Measurements from ENCODE around the gene MRPS11. TPM values are rescaled to one million over a fixed set of nuclear protein-coding genes. Genes with fewer than 3 reads are reported as not detected.
"Not testable (repeated sequence)": the region's sequence is repeated elsewhere in the genome, so short reads cannot be mapped to it uniquely, and the experiment has no call there.

MRPS11 gene
- total and polyA plus RNA-seq, 12 donors: 47.5 to 95.0 (median 64.7) TPM

DNA sequence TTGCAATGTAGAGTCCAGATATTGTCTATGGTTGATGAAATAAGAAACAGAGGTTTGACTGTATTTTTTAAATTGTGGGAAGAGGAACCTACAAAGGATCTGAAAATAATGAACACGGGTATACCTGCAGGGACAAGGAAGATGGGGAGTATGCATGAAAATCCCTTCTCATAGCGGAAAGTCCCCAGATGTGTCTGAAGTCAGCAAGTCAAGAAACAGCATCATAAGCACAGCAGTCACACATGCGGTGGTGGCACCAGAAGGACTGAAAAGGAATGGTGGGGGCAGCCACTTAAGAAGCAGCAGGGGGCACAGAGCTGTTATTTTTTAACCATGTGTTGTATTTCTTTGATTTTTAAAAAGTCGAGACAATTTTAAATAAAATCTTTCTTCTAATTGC is 4.7 kb downstream of the MRPS11 start:
- Histone ChIP-seq H3K4me3 (no peak overlapping the region), H3K36me3 (peaks cover 0 to 77% (median 23%) of the 10 kb centered on the region in 9 donors), H3K9me3 (no peaks in the 10 kb centered on the region), H3K27me3 (no peaks in the 10 kb centered on the region), H3K4me1 (peaks cover 0 to 37% (median 13%) of the 10 kb centered on the region in 9 donors), H3K27ac (no peak overlapping the region)
- TF ChIP-seq, protein P1, sequence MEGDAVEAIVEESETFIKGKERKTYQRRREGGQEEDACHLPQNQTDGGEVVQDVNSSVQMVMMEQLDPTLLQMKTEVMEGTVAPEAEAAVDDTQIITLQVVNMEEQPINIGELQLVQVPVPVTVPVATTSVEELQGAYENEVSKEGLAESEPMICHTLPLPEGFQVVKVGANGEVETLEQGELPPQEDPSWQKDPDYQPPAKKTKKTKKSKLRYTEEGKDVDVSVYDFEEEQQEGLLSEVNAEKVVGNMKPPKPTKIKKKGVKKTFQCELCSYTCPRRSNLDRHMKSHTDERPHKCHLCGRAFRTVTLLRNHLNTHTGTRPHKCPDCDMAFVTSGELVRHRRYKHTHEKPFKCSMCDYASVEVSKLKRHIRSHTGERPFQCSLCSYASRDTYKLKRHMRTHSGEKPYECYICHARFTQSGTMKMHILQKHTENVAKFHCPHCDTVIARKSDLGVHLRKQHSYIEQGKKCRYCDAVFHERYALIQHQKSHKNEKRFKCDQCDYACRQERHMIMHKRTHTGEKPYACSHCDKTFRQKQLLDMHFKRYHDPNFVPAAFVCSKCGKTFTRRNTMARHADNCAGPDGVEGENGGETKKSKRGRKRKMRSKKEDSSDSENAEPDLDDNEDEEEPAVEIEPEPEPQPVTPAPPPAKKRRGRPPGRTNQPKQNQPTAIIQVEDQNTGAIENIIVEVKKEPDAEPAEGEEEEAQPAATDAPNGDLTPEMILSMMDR (IDR thresholded peaks at IDR 0.05): no peak
- intact Hi-C loops (cut with DNase I): loop anchor here in 4 of 10 donors (5.0 to 10.0 kb wide), 2 partner anchors 360 to 363 kb away; no protein-coding TSS in a partner anchor
- no peak for ATAC-seq
- 87 to 93% methylated on average over 4 of the region's 4 CpGs for WGBS, 2 donors
- DNase-seq: no peak

DNA sequence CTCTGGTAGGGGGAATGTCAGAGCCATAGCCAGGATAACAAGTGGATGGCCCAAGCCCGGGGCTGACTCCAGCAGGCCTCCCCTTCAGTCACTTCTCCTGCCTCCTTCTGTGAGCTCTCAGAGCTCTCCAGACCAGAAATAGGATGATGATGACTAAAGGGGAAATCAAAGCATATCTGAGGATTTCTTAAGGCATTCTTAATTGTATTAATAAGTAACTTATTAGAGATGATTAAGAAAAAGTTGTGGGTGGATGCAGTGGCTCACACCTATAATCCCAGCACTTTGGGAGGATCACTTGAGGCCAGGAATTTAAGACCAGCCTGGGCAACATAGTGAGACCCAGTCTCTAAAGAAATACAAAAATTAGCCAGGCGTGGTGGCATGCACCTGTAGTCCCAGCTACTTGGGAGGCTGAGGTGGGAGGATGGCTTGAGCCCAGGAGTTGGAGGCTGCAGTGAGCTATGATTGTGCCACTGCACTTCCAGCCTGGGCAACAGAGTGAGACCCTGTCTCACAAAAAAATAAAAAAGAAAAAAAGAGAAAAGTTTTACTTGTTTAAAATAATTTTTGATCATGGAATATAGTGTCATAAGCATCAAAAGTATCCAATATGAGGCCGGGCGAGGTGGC is 6.3 kb downstream of the MRPS11 start:
- not testable (repeated sequence) for H3K27ac ChIP-seq, DNase-seq, H3K4me3 ChIP-seq, H3K27me3 ChIP-seq, ATAC-seq, H3K9me3 ChIP-seq
- WGBS, 2 donors: 97 to 98% methylated on average over 4 of the region's 4 CpGs
- H3K36me3 ChIP-seq: peaks cover 0 to 93% (median 27%) of the 10 kb centered on the region in 9 donors
- intact Hi-C loops (cut with DNase I): loop anchor here in 4 of 10 donors (5.0 to 10.0 kb wide), 2 partner anchors 359 to 361 kb away; no protein-coding TSS in a partner anchor
- peaks cover 0 to 28% (median 5%) of the 10 kb centered on the region in 9 donors for H3K4me1 ChIP-seq

DNA sequence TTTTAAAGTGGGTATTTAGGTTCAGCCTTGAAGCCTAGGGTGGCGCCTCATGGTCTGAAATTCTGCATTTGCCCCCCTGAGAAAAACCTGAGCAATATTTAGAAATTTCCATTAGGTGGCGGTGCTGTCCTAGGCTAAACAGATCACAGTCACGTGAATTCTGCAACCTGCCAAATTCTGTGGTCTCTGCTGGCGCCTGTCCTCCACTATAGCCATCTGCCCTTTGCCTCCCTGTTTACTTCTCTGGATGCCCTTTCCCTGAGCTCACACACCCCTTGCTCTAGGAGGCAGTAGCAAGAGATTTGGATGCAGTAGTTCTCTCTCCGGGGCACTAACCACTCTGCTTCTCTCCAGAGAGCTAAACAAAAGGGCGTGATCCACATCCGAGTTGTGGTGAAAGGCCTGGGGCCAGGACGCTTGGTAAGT is 9.1 kb downstream of the MRPS11 start:
- 50 to 57% methylated on average over 8 of the region's 8 CpGs for WGBS, 2 donors
- no peaks in the 10 kb centered on the region for H3K9me3 ChIP-seq
- peaks cover 0 to 19% (median 0%) of the 10 kb centered on the region in 9 donors for H3K4me1 ChIP-seq
- no peak overlapping the region for H3K4me3 ChIP-seq
- H3K27me3 ChIP-seq: no peaks in the 10 kb centered on the region
- intact Hi-C loops (cut with DNase I): loop anchor here (1.0 to 10.0 kb wide), 5 partner anchors 136 to 358 kb away; no protein-coding TSS in a partner anchor
- H3K36me3 ChIP-seq: peaks cover 0 to 89% (median 27%) of the 10 kb centered on the region in 9 donors
- ATAC-seq (peak; percentile 62 to 87 (median 80)), DNase-seq (peak in 1 of 2 donors; percentile 33)
- TF ChIP-seq, protein P1 (IDR thresholded peaks at IDR 0.05): peak in 8 of 9 donors; percentile 42 to 65 (median 52)
- peak overlapping the region in 4 of 10 donors; percentile 28 to 57 (median 46) for H3K27ac ChIP-seq

DNA sequence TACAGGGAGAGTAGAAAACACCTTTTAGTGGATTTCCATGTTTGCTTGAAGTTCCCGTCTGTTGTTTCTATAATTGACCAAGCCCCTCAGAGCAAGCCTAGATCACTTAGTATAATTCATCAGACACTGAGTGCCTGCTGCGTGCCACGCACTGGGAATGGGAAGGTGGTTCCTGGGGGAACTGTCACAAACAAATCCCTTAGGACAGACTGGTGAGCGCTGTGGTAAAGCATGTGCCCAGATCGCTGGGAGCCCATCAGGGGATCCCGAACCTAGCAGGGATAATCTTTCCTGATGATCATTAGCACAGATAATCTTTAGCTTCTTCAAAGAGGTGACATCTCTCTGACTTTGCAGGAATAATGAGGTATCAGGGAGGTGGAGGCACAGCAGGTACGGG is 9.6 kb downstream of the MRPS11 start:
- H3K4me1 ChIP-seq: peaks cover 0 to 19% (median 0%) of the 10 kb centered on the region in 9 donors

More for the DNA sequence above, 9.6 kb downstream of the MRPS11 start:
- peak overlapping the region in 4 of 10 donors; percentile 28 to 57 (median 46) for H3K27ac ChIP-seq
- ATAC-seq (no peak), DNase-seq (no peak)
- no peaks in the 10 kb centered on the region for H3K9me3 ChIP-seq
- peaks cover 0 to 84% (median 27%) of the 10 kb centered on the region in 9 donors for H3K36me3 ChIP-seq
- 82 to 85% methylated on average over 7 of the region's 7 CpGs for WGBS, 2 donors
- TF ChIP-seq, protein P1 (IDR thresholded peaks at IDR 0.05): no peak
- H3K27me3 ChIP-seq: no peaks in the 10 kb centered on the region
- intact Hi-C loops (cut with DNase I): loop anchor here in 8 of 10 donors (2.0 to 10.0 kb wide), 4 partner anchors 135 to 358 kb away; no protein-coding TSS in a partner anchor
- H3K4me3 ChIP-seq: no peak overlapping the region

Data from heart right ventricle (tissue), 16 donors.